GM19463 (cell line): ENCODE data around the gene KAT2B.
"Not testable (repeated sequence)": the region's sequence is repeated elsewhere in the genome, so short reads cannot be mapped to it uniquely, and the experiment has no call there.

Experiments used
- ATAC-seq: cut with Tn5 transposase; IDR thresholded peaks from one replicate; pipeline ENCODE4 v1.9.1; 2021; ENCODE audit warnings: mild to moderate bottlenecking, moderate library complexity; ENCODE audit not compliant: unreplicated experiment

The KAT2B gene

GRCh38 chr3:20039765-20040547, at the start of gene KAT2B:
KAT2B (plus strand) TSS chr3:20040446; CDS start chr3:20040478, 32 bp downstream.
- ATAC-seq: peak; percentile 53

DNA sequence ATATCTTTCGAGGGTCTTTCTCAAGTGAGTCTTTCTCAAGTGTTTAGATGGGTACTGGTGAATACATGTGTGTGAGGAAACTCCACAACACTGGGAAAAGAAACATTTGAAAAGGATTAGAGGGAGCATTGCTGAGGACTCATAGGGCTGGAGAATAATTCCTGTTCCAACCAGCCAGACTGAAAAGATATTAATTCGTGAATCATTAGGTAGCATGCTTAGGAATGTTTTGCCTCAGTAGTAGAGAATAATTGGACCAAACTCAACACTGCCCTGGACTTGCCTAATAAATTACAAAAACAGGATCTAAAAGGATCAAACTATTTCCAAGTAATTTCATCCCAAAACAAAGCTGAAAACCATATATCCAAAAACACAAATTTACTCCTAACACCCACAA, 45.5 kb upstream of the KAT2B start:
- ATAC-seq: no peak

GRCh38 chr3:19997502-19997901, 42.7 kb upstream of the KAT2B start:
- ATAC-seq: no peak

DNA sequence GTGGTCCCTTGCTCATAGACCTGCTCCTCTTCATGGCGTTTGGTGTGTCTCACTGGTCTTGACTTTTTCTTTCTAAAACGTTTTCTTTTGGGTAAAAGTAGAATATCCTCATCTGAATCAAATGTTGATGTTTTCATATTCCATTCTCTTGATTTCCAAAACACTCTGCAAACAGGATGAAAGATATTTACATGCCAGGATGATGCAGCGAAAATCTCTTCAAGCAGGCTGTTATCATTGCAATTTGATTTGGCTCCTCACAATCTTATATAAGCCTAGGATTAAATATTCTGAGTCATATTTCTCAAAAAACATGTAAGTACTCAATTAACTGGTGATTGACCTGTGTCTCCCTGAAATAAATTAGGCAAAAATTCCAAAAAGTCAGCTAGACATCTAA, 38.3 kb upstream of the KAT2B start:
- no peak for ATAC-seq

GRCh38 chr3:20007960-20008359, 32.3 kb upstream of the KAT2B start:
- no peak for ATAC-seq

- ATAC-seq: no peak
These were observed 31.6 kb upstream of the KAT2B start for GRCh38 chr3:20008646-20009045.

DNA sequence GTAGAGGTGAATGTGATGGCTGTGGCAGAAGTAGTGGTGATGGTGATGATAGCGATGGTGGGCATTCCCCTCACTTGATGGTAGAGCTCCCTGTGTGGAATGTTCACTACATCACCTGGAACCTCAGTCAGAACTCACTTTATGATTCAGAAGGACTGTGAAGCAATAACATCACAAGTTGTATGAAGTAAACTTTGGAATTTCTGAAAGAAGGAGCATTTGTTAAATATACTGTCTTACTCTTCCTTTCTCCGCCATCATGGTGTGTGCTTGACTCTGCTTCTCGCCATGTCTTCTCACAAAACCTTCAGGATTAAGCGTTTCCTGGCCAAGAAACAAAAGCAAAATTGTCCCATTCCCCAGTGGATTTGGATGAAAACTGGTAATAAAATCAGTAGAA, 28.1 kb upstream of the KAT2B start, which contains the start of gene PP2D1:
TSS of gene PP2D1 (minus strand) at position 101 of the 400 bp plus-strand sequence. CDS start 192 bp downstream, outside the sequence.
- no peak for ATAC-seq

- ATAC-seq: no peak
These were observed 26.9 kb upstream of the KAT2B start for GRCh38 chr3:20013396-20013795.

DNA sequence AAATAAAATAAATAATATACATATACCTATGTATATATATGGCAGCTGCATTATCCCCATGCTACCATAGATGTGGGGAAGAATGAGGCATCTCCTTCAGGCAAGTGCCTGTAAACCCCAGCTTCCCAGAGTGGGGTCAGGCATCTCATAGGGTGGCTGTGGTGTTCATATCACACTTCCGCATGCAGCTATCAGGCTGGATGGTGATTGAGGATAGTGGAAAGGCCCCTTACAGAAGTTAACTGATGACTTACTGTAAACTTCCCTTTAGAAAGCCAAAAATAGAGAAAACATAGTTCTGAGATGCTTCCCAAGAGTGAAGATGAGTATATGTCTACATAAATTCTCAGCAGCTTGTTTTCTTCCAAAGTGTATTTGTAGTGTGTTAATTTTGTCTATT, 24.7 kb upstream of the KAT2B start:
- no peak for ATAC-seq

DNA sequence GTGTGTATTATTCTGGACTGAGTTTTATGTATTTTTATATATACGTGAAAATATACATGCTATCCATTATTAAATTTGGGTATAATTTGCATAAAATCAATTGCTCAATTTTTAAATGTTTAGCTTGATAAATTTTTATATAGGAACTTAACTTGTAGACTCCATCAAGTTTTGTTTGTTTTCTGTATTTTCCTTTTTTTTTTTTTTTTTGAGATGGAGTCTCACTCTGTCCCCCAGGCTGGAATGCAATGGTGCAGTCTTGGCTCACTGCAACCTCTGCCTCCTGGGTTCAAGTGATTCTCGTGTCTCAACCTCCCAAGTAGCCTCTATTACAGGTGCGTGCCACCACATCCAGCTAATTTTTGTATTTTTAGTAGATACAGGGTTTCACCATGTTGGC, 24.2 kb upstream of the KAT2B start:
- ATAC-seq: not testable (repeated sequence)

DNA sequence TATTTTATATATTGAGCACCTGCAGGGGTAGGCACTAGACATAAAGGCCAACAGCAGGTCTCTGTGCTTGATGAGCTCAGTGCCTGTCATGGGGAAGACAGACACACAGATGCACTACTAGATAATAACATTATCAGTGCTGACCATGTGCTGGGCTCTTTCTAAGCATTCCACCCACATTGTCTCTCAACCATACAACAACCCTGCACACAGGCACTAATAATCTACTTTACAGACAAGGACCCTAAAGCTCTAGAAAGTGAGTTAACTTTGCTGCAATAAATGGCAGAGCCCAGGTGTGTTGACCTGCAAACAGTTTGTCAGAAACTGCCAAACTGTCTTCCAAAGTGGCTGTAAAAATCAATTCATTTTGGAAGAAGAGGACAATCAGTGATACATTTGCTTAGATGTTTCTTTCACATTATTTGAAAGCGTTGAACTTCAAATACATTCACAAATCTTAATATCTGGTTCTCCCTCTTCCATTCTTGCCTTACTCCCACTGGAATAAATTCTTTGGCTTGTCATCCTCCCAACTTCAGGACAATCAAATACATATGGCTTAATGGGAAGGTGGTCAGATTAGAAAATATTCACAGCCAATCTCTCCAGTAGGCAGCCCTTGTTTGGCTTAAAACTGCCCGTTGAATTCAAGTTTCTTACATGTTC, 17.2 kb upstream of the KAT2B start:
- no peak for ATAC-seq

- ATAC-seq: no peak
These were observed 16.4 kb upstream of the KAT2B start for GRCh38 chr3:20023623-20024405.

DNA sequence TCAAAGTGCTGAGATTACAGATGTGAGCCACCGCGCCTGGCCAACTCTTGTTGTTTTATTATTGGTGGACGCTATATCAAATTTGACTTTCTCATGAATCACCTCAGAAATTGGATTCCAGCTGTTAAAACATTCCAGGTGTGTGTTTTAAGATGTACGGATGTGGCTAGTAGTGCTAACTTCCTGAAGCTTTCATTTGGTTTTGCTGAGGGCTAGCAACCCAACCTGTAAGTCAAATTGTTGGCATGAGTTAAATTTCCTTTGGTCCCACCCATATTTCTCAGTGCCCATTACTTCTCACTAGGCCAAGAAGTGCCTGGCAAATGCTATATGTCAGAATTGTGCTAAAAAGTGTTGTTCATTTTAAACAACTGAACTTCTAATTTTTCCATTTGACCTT, 13.1 kb upstream of the KAT2B start:
- ATAC-seq: no peak

DNA sequence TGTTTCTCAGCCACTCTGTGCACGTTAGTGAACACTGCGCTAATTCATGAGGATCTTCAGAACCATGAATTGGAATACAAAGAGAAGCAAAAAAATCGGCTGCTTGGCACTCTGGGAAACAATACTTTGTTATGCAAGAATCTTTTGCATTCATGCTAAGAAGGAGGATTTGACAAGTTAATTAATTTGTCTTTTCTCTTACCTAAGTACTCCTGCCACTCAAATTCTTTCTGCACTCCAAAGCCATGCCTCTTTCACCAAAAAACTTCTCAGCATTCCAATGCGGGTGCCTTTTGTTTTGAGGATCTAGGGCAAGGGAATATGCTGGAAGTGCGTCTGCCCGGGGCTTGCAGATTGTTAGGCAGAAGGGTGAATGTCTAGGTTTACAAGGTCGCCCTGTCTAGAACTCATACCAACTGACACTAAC, 11.3 kb upstream of the KAT2B start:
- no peak for ATAC-seq

DNA sequence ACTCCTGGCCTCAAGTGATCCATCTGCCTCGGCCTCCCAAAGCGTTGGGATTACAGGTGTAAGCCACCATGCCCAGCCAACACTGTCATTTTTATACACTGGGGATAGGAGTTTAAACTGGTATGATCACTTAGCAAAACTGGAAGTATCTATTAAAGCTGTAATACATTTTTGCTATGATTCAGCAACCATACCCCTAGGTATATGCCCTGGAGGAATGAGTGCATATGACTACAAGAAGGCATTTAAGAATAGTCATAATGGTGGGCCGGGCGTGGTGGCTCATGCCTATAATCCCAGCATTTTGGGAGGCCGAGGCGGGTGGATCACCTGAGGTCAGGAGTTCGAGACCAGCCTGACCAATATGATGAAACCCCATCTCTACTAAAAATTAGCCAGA, 8.3 kb upstream of the KAT2B start:
- ATAC-seq: not testable (repeated sequence)

DNA sequence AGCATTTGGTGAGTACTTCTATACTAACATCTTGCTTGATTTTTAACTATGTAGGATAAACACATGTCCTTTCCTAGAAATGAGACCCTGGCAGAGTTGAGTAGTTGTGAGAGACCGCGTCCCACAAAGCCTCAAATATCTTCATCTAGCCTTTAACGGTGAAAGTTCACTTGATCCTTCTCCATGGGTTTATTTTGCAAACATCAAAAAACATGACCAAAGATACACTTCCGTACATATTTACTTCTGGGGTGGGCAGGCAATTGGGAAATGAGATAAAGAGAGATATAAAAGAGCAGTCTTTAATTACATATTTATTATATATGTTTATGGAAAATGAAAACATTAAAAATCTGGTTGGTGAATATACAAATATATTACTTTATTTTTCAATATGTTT, 5.2 kb upstream of the KAT2B start:
- ATAC-seq: no peak

- no peak for ATAC-seq
These were observed 2.8 kb upstream of the KAT2B start for GRCh38 chr3:20037255-20037996.

GRCh38 chr3:20038699-20039465, 1.4 kb upstream of the KAT2B start:
- no peak for ATAC-seq

DNA sequence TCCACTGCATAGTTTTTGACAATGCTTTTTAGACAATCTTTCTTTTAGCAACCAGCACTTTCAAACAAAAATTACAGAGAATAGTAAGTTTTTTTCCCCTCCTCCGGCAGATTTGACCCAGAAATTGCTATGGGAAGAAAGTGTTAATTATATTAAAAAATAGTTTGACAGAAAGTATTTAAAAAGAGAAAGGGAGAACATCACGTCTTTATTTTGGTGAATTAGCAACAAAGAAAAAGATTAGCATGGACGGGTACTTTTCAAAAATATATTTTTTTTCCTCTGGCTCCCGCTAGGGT, 831 bp upstream of the KAT2B start:
- ATAC-seq: no peak

GRCh38 chr3:20040548-20041196, 426 bp downstream of the KAT2B start:
- peak; percentile 38 for ATAC-seq
